OCI-LY7 (cell line): ENCODE data around the gene DLGAP1. TPM values are rescaled to one million over a fixed set of nuclear protein-coding genes. Genes with fewer than 3 reads are reported as not detected.
A peak's percentile ranks its signal among the peaks of the same experiment; 100 is the strongest.

Experiments
- BruUV-seq: library from RNA; stranded (reverse); fragments of 400-500 nt; replicated peaks from 2 replicates; lab custom pipeline; 2021; lab: Mats Ljungman, UMichigan
- CTCF ChIA-PET: fragments of 300-600 bp; sonication (Branson Sonifier 250); formaldehyde crosslinking; loops from one replicate; lab custom pipeline; 2022; ENCODE audit warnings: antibody characterized with exemption; ENCODE audit not compliant: unreplicated experiment; lab: Charles Lee
- POLR2A ChIA-PET: fragments of 300-600 bp; sonication (Branson Sonifier 250); formaldehyde crosslinking; loops from one replicate; lab custom pipeline; 2022; ENCODE audit warnings: antibody characterized with exemption; lab: Charles Lee
- DNase-seq: peaks from one replicate; pipeline ENCODE4 v3.0.0-alpha.2; 2015; ENCODE audit warnings: low spot score
- H2AFZ ChIP-seq: fragments of 200-600 bp; sonication (generic), shearing (Covaris generic); 2 replicates; pipeline ENCODE4 v1.6.1; 2014; ENCODE audit warnings: mild to moderate bottlenecking, antibody characterized with exemption, low read length, moderate library complexity
- H3K27ac ChIP-seq: fragments of 200-600 bp; sonication (generic); 2 replicates; pipeline ENCODE4 v1.5.1; 2014; ENCODE audit warnings: mixed run types, low read depth, mild to moderate bottlenecking, moderate library complexity, low read length, inconsistent platforms; ENCODE audit not compliant: poor library complexity, severe bottlenecking
- H3K36me3 ChIP-seq: fragments of 200-600 bp; sonication (generic); 2 replicates; pipeline ENCODE4 v1.6.1; 2014; ENCODE audit warnings: mild to moderate bottlenecking, antibody characterized with exemption, low read length, moderate library complexity, mixed read lengths; ENCODE audit not compliant: insufficient read depth
- H3K4me1 ChIP-seq: fragments of 200-600 bp; sonication (generic); 2 replicates; pipeline ENCODE4 v1.5.1; 2014; ENCODE audit warnings: mild to moderate bottlenecking, low read length; ENCODE audit not compliant: insufficient read depth, poor library complexity, severe bottlenecking
- H3K4me2 ChIP-seq: fragments of 200-600 bp; sonication (generic); 2 replicates; pipeline ENCODE4 v1.6.1; 2014; ENCODE audit warnings: mild to moderate bottlenecking, low read length
- H3K4me3 ChIP-seq: fragments of 200-600 bp; sonication (generic); 2 replicates; pipeline ENCODE4 v1.5.1; 2014; ENCODE audit warnings: mild to moderate bottlenecking, low read depth, low read length; ENCODE audit not compliant: poor library complexity, severe bottlenecking
- H3K79me2 ChIP-seq: fragments of 200-600 bp; sonication (generic); 2 replicates; pipeline ENCODE4 v1.6.1; 2016; ENCODE audit warnings: low read depth, mild to moderate bottlenecking, low read length, moderate library complexity, mixed read lengths; ENCODE audit not compliant: insufficient read depth
- H3K9me2 ChIP-seq: fragments of 200-600 bp; sonication (generic); 2 replicates; pipeline ENCODE4 v1.6.1; 2016; ENCODE audit warnings: mild to moderate bottlenecking, low read length, mixed read lengths; ENCODE audit not compliant: insufficient read depth
- H3K9me3 ChIP-seq: fragments of 200-600 bp; sonication (generic); 2 replicates; pipeline ENCODE4 v1.6.1; 2014; ENCODE audit warnings: mild to moderate bottlenecking, mixed run types, low read length, mixed read lengths
- H4K20me1 ChIP-seq: fragments of 200-600 bp; sonication (generic); 2 replicates; pipeline ENCODE4 v1.6.1; 2014; ENCODE audit warnings: mild to moderate bottlenecking, antibody characterized with exemption, low read length, moderate library complexity, mixed read lengths; ENCODE audit not compliant: insufficient read depth
- CTCF ChIP-seq: fragments of 200-600 bp; sonication (generic); conservative IDR thresholded peaks from 2 replicates; pipeline ENCODE4 v1.5.1; 2014; ENCODE audit warnings: mild to moderate bottlenecking, antibody characterized with exemption, low read length, moderate library complexity, mixed read lengths
- EZH2phosphoT487 ChIP-seq: fragments of 200-600 bp; sonication (generic); IDR thresholded peaks from 2 replicates; pipeline ENCODE4 v1.6.1; 2018; ENCODE audit warnings: low read depth, borderline replicate concordance, mild to moderate bottlenecking, mixed run types, antibody characterized with exemption, low read length, moderate library complexity, mixed read lengths
- intact Hi-C: fragments of 100-400 bp; cut with micrococcal nuclease; formaldehyde crosslinking; loops from one replicate; pipeline ENCODE4 v1.10.0; 2022; ENCODE audit not compliant: unreplicated experiment
- total RNA-seq, 2 experiments: library from RNA; depleted of rRNA in 1 of 2; stranded (reverse); fragments of >200 nt in 1 of 2; shearing (Covaris generic) in 1 of 2; gene quantifications; 2 replicates each; pipeline ENCODE4 v1.2.3, GENCODE V29; 2014 to 2022

DLGAP1 gene
- total RNA-seq, 2 experiments from 2014 or later, result 0.22 TPM; not detected in 1

- Histone ChIP-seq H3K4me1 (peaks cover 12% of the 10 kb centered on the region), H3K9me3 (peaks cover 5% of the 10 kb centered on the region; the same call in 1 of the 2 replicates), H3K4me3 (no peak overlapping the region), H4K20me1 (no peaks in the 10 kb centered on the region), H3K27ac (no peak overlapping the region), H3K9me2 (no peaks in the 10 kb centered on the region), H3K36me3 (no peaks in the 10 kb centered on the region), H2AFZ (no peak overlapping the region; the same call in 1 of the 2 replicates), H3K79me2 (no peaks in the 10 kb centered on the region), H3K4me2 (no peak overlapping the region)
- ChIA-PET POLR2A (interaction anchor here (0.6 to 1.6 kb wide), 6 partner anchors 10 to 240 kb away, joined by 3 to 5 read pairs (median 4); no protein-coding TSS in a partner anchor), CTCF (no interaction called here)
- no peak for DNase-seq
- TF ChIP-seq CTCF (no peak), EZH2phosphoT487 (no peak)
- no TSS peak for BruUV-seq
- intact Hi-C loops, result no loop called here
These were observed 552.4 kb downstream of the DLGAP1 start for GRCh38 chr18:3902676-3903075.

GRCh38 chr18:3901811-3902210 is 553.3 kb downstream of the DLGAP1 start:
- Histone ChIP-seq H3K4me3 (no peak overlapping the region), H3K79me2 (no peaks in the 10 kb centered on the region), H3K9me3 (peaks cover 5% of the 10 kb centered on the region; the same call in 1 of the 2 replicates), H3K36me3 (no peaks in the 10 kb centered on the region), H3K9me2 (no peaks in the 10 kb centered on the region), H2AFZ (peak overlapping the region; percentile 16; the same call in 1 of the 2 replicates), H3K27ac (no peak overlapping the region), H3K4me1 (peaks cover 12% of the 10 kb centered on the region), H3K4me2 (no peak overlapping the region), H4K20me1 (no peaks in the 10 kb centered on the region)
- no TSS peak for BruUV-seq
- POLR2A ChIA-PET, result interaction anchor here (0.6 to 1.7 kb wide), 6 partner anchors 12 to 418 kb away, joined by 3 to 13 read pairs (median 4); no protein-coding TSS in a partner anchor
- no peak for TF ChIP-seq EZH2phosphoT487
- no peak for TF ChIP-seq CTCF
- intact Hi-C loops, result no loop called here
- CTCF ChIA-PET, result interaction anchor here (0.9 kb wide), 1 partner anchor 30 kb away, joined by 3 read pairs; no protein-coding TSS in a partner anchor
- no peak for DNase-seq

GRCh38 chr18:3901042-3901441 is 554.1 kb downstream of the DLGAP1 start:
- intact Hi-C loops, result no loop called here
- no peaks in the 10 kb centered on the region for H4K20me1 ChIP-seq
- DNase-seq, result no peak
- POLR2A ChIA-PET, result interaction anchor here (0.7 to 2.2 kb wide), 3 partner anchors 11 to 417 kb away, joined by 3 to 11 read pairs (median 7); no protein-coding TSS in a partner anchor
- no peaks in the 10 kb centered on the region for H3K79me2 ChIP-seq
- H3K9me3 ChIP-seq, result no peaks in the 10 kb centered on the region
- no peak overlapping the region for H3K4me3 ChIP-seq
- H3K4me1 ChIP-seq, result peaks cover 6% of the 10 kb centered on the region
- TF ChIP-seq CTCF, result no peak
- TF ChIP-seq EZH2phosphoT487, result no peak
- no peak overlapping the region for H3K27ac ChIP-seq
- BruUV-seq, result no TSS peak
- no peak overlapping the region for H2AFZ ChIP-seq
- CTCF ChIA-PET, result interaction anchor here (0.9 kb wide), 1 partner anchor 31 kb away, joined by 3 read pairs; no protein-coding TSS in a partner anchor
- no peak overlapping the region for H3K4me2 ChIP-seq
- H3K36me3 ChIP-seq, result no peaks in the 10 kb centered on the region
- no peaks in the 10 kb centered on the region for H3K9me2 ChIP-seq
